H1 (cell line): ENCODE measurements around the gene TMPRSS13. TPM values are rescaled to one million over a fixed set of nuclear protein-coding genes. Genes with fewer than 3 reads are reported as not detected.

Source experiments
- CHD2 ChIP-seq: IDR thresholded peaks from 2 replicates; pipeline ENCODE4 v1.6.1; 2012; ENCODE audit warnings: low read length, improper control_type of control experiment
- JUN ChIP-seq: IDR thresholded peaks from 2 replicates; pipeline ENCODE4 v1.6.1; 2011; ENCODE audit warnings: low read depth, mild to moderate bottlenecking, improper control_type of control experiment, low read length
- NANOG ChIP-seq: IDR thresholded peaks from 2 replicates; pipeline ENCODE4 v1.6.1; 2011; ENCODE audit warnings: low read length, low read depth, mild to moderate bottlenecking, inconsistent platforms; ENCODE audit not compliant: insufficient read depth, poor library complexity, severe bottlenecking
- SAP30 ChIP-seq: fragments of 300-600 bp; sonication (generic); IDR thresholded peaks from 2 replicates; pipeline ENCODE4 v1.7.1; 2012; ENCODE audit warnings: low read length, moderate library complexity, mild to moderate bottlenecking, inconsistent platforms; ENCODE audit not compliant: insufficient read depth, insufficient replicate concordance
- polyA plus RNA-seq, 7 experiments: library from polyadenylated mRNA; depleted of rRNA in 3 of 7; stranded (reverse) in 5 of 7; unstranded in 2 of 7; fragments of >200 nt in 5 of 7; fragments of 200-250 nt in 2 of 7; gene quantifications; 1 replicate in 5 of 7; 2 replicates in 1 of 7; 4 replicates in 1 of 7; pipeline versions ENCODE4 v1.2.1 to v1.2.3, GENCODE V29; 2011 to 2013; ENCODE audit warnings: missing spikeins in 2 of 7, mixed read lengths in 2 of 7
- total RNA-seq: library from RNA; stranded (reverse); fragmentation: NEBNext Ultra II Directional; extraction: Animal tissue kit (Norgen Biotek cat#: 25700); gene quantifications from 2 replicates; pipeline ENCODE4 v1.2.1, GENCODE V29; 2021
- TF ChIP-seq, protein P1 (sequence below): IDR thresholded peaks from 2 replicates; pipeline ENCODE4 v1.6.1; 2012; ENCODE audit warnings: inconsistent platforms
- TF ChIP-seq, protein P2 (sequence below): fragments of 300-600 bp; sonication (generic); IDR thresholded peaks from 2 replicates; pipeline ENCODE4 v1.7.1; 2012; ENCODE audit warnings: low read length, moderate library complexity, mild to moderate bottlenecking, inconsistent platforms; ENCODE audit not compliant: insufficient replicate concordance

Gene TMPRSS13
- total and polyA plus RNA-seq, 2 of the 8 experiments (the other 6 are each of a cell fraction or from before 2014, with no cell fraction given), result 0.61 to 0.79 TPM

DNA sequence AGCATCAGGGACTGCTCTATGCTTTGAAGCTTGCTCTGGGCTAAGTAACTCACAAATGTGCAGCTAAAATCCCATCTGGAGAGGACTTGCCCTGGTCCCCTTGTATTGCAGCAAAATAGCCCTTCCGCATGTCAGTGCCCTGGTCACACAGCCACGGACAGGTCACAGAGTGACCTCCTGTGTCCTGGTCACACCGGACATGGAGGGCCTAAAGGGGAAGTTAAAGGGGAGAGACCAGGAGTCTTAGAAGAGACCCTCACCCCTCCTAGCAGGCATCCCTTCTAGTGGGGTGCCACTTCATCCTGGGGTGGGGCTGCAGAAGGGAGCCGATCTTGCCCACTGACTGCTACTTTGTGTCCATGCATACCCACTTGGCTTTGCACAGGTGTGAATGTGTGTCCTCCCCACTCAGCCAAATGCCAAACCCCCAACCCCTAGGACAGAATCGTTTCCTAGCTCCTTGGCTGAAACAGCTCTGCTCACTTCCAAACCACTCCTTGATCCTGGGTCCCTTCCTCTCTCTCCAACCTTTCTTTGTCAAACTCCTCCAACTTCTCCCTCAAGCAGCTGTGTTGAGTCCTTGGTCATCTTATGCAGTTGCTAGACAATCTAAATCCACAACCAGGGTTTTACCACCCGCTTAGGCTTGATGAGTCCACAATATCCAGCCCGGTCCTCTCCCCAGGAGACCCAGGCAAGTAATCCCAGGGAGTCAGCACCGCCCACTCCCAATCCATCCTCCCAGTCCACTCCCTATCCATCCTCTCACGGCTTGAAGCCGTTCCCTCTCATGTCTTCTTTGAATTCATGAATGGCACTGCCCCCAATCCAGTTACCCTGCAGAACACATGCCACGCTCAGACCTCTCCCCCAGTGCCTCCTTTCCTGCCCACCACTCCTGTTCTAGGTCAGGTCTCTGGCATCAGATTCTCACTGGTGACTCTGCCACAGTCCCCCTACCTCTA lies 49.4 kb downstream of the TMPRSS13 start (continued):
- no peak for TF ChIP-seq SAP30
- TF ChIP-seq NANOG, result no peak
- no peak for TF ChIP-seq JUN
- TF ChIP-seq, protein P1, sequence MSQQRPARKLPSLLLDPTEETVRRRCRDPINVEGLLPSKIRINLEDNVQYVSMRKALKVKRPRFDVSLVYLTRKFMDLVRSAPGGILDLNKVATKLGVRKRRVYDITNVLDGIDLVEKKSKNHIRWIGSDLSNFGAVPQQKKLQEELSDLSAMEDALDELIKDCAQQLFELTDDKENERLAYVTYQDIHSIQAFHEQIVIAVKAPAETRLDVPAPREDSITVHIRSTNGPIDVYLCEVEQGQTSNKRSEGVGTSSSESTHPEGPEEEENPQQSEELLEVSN, result no peak
- TF ChIP-seq CHD2, result no peak
- TF ChIP-seq, protein P2, sequence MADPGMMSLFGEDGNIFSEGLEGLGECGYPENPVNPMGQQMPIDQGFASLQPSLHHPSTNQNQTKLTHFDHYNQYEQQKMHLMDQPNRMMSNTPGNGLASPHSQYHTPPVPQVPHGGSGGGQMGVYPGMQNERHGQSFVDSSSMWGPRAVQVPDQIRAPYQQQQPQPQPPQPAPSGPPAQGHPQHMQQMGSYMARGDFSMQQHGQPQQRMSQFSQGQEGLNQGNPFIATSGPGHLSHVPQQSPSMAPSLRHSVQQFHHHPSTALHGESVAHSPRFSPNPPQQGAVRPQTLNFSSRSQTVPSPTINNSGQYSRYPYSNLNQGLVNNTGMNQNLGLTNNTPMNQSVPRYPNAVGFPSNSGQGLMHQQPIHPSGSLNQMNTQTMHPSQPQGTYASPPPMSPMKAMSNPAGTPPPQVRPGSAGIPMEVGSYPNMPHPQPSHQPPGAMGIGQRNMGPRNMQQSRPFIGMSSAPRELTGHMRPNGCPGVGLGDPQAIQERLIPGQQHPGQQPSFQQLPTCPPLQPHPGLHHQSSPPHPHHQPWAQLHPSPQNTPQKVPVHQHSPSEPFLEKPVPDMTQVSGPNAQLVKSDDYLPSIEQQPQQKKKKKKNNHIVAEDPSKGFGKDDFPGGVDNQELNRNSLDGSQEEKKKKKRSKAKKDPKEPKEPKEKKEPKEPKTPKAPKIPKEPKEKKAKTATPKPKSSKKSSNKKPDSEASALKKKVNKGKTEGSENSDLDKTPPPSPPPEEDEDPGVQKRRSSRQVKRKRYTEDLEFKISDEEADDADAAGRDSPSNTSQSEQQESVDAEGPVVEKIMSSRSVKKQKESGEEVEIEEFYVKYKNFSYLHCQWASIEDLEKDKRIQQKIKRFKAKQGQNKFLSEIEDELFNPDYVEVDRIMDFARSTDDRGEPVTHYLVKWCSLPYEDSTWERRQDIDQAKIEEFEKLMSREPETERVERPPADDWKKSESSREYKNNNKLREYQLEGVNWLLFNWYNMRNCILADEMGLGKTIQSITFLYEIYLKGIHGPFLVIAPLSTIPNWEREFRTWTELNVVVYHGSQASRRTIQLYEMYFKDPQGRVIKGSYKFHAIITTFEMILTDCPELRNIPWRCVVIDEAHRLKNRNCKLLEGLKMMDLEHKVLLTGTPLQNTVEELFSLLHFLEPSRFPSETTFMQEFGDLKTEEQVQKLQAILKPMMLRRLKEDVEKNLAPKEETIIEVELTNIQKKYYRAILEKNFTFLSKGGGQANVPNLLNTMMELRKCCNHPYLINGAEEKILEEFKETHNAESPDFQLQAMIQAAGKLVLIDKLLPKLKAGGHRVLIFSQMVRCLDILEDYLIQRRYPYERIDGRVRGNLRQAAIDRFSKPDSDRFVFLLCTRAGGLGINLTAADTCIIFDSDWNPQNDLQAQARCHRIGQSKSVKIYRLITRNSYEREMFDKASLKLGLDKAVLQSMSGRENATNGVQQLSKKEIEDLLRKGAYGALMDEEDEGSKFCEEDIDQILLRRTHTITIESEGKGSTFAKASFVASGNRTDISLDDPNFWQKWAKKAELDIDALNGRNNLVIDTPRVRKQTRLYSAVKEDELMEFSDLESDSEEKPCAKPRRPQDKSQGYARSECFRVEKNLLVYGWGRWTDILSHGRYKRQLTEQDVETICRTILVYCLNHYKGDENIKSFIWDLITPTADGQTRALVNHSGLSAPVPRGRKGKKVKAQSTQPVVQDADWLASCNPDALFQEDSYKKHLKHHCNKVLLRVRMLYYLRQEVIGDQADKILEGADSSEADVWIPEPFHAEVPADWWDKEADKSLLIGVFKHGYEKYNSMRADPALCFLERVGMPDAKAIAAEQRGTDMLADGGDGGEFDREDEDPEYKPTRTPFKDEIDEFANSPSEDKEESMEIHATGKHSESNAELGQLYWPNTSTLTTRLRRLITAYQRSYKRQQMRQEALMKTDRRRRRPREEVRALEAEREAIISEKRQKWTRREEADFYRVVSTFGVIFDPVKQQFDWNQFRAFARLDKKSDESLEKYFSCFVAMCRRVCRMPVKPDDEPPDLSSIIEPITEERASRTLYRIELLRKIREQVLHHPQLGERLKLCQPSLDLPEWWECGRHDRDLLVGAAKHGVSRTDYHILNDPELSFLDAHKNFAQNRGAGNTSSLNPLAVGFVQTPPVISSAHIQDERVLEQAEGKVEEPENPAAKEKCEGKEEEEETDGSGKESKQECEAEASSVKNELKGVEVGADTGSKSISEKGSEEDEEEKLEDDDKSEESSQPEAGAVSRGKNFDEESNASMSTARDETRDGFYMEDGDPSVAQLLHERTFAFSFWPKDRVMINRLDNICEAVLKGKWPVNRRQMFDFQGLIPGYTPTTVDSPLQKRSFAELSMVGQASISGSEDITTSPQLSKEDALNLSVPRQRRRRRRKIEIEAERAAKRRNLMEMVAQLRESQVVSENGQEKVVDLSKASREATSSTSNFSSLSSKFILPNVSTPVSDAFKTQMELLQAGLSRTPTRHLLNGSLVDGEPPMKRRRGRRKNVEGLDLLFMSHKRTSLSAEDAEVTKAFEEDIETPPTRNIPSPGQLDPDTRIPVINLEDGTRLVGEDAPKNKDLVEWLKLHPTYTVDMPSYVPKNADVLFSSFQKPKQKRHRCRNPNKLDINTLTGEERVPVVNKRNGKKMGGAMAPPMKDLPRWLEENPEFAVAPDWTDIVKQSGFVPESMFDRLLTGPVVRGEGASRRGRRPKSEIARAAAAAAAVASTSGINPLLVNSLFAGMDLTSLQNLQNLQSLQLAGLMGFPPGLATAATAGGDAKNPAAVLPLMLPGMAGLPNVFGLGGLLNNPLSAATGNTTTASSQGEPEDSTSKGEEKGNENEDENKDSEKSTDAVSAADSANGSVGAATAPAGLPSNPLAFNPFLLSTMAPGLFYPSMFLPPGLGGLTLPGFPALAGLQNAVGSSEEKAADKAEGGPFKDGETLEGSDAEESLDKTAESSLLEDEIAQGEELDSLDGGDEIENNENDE, result no peak
- TF ChIP-seq, all 59 proteins: peak for 0
